Astrocyte of the spinal cord (primary cell): ENCODE measurements around the gene FOXO3.

Experiments used
- DNase-seq: peaks from one replicate; pipeline ENCODE4 v3.0.0; 2011; ENCODE audit warnings: low read depth, low spot score
- H3K4me3 ChIP-seq: 2 replicates; pipeline ENCODE4 v1.5.1; 2011; ENCODE audit warnings: low read depth, mild to moderate bottlenecking, low read length, moderate library complexity
- in situ Hi-C: cut with HindIII; loops from 2 replicates; pipeline ENCODE4 v1.10.0; 2017; ENCODE audit warnings: low sequenced_read_pairs
- TF ChIP-seq, protein P1 (sequence below): IDR thresholded peaks from 2 replicates; pipeline ENCODE4 v1.5.1; 2012; ENCODE audit warnings: low read depth, mild to moderate bottlenecking, low read length, inconsistent platforms

FOXO3 gene

DNA sequence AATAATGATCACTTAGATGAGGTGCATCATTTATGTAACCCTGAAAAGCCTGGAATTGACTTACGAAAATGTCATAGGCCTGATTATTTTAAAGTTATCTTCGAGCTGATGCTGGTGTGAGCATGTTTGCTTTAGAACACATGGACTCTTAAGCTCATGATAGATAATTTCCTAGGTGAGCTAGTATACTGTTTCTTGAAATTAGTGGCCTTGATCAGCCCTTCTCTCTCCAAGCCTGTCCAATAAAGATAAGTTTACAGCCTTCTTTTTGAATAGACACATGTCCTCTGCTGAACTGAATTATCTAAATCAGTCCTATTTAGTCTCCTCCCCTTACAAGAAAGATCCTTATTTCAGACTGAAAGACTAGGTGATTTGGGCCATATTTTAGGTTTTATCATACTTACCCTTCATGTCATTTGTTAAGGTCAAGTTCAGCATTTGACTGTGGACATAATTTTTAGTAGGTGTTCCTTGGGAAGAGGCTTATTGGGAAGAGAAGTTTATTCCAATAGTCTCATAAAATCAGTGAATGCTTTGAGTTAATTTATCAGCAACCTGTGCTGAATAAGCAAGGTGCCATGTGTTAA lies 15.3 kb downstream of the FOXO3 start:
- DNase-seq, result no peak
- no peak overlapping the region for H3K4me3 ChIP-seq
- TF ChIP-seq, protein P1, sequence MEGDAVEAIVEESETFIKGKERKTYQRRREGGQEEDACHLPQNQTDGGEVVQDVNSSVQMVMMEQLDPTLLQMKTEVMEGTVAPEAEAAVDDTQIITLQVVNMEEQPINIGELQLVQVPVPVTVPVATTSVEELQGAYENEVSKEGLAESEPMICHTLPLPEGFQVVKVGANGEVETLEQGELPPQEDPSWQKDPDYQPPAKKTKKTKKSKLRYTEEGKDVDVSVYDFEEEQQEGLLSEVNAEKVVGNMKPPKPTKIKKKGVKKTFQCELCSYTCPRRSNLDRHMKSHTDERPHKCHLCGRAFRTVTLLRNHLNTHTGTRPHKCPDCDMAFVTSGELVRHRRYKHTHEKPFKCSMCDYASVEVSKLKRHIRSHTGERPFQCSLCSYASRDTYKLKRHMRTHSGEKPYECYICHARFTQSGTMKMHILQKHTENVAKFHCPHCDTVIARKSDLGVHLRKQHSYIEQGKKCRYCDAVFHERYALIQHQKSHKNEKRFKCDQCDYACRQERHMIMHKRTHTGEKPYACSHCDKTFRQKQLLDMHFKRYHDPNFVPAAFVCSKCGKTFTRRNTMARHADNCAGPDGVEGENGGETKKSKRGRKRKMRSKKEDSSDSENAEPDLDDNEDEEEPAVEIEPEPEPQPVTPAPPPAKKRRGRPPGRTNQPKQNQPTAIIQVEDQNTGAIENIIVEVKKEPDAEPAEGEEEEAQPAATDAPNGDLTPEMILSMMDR, result no peak
- in situ Hi-C loops, result no loop called here

GRCh38 chr6:108576709-108577108 lies 16.0 kb downstream of the FOXO3 start:
- TF ChIP-seq, protein P1, result no peak
- in situ Hi-C loops, result no loop called here
- H3K4me3 ChIP-seq, result no peak overlapping the region
- DNase-seq, result no peak

DNA sequence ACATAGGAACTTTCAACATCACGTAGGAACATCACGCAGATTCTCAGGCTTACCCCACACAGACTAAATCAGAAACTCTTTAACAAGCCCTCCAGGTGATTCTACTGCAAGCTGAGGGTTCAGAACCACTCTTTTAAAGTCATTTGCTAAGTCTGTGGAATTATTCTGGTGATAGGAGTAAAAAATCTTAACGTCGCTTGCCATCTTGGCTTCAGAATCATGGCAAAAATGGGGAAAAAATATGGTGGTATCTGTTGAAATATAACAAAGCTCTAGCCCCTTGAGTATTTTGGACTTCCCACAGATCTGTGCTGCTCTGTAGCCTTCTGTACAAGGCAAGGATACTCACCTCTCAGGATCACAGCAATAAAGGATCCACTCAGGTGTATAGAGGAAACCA lies 17.4 kb downstream of the FOXO3 start:
- TF ChIP-seq, protein P1, result no peak
- H3K4me3 ChIP-seq, result no peak overlapping the region
- in situ Hi-C loops, result no loop called here
- DNase-seq, result no peak

DNA sequence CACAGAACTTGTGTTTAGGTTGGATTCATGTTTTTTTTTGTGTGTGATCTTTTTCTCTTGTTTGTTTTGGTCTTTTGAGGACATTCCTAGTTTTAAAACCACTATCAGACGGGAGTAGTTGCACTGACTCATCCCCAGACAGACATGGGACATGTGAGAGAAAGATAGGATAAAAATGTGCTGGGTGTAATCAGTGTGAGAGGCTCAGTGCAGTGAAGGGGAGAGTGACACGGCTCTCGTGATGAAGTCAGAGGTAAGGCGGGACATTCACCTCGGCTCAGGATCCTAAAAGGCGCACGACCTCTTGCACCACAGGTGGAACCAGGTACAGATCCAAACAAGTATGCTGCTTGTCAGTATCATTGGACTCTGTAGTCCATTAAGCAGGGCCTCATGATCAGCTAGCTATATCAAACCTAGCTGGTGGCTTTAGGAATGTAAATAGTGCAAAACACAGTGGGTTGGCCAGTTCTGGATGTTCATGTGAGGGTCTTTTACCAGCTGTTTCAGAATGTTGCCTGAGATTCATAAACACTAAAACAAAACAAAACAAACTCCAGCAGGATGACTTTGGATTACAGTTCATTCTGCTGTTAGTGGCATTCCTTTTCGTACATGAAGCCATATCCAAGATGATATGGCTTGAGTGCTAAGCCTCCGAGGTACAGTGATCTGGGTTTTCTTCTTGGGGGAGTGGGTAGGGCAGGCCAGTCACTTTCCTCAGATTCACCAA lies 18.0 kb downstream of the FOXO3 start:
- DNase-seq, result peak; percentile 56
- in situ Hi-C loops, result no loop called here

GRCh38 chr6:108579328-108579721 lies 18.6 kb downstream of the FOXO3 start:
- TF ChIP-seq, protein P1, result no peak
- in situ Hi-C loops, result no loop called here
- no peak overlapping the region for H3K4me3 ChIP-seq
- no peak for DNase-seq

More for the DNA sequence above, 18.0 kb downstream of the FOXO3 start:
- no peak overlapping the region for H3K4me3 ChIP-seq
- TF ChIP-seq, protein P1, result no peak

DNA sequence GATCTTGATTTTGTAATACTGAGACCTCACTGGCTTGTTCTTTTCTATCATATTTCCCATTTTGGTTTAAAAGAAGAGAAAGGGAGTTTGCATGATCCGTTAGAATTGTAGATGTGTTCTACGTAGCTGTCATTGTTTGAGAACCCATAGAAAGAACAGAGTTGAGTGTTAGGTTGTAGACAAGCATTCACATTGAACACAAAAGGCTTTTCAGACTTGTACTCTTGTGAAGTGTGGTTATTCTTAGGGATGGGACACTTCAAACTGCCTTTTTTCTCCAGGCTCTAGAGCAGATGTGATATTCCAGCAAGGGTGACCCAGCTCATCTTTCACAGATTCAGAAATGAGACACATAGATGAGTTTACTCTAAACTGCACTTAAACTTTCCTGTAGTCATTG lies 19.9 kb downstream of the FOXO3 start:
- DNase-seq, result no peak
- no peak overlapping the region for H3K4me3 ChIP-seq
- TF ChIP-seq, protein P1, result no peak
- in situ Hi-C loops, result no loop called here
